ENCODE results near the gene DNAJC4. TPM values are rescaled to one million over a fixed set of nuclear protein-coding genes. Genes with fewer than 3 reads are reported as not detected.

DNAJC4 gene
- polyA plus RNA-seq, 3 donors, result 25.5 to 78.9 (median 32.5) TPM

- H3K27ac Mint-ChIP-seq, result peak overlapping the region in 4 of 7 donors; percentile 35 to 95 (median 57)
- H3K79me2 ChIP-seq (ENCODE audit: insufficient read depth, low read length), result peaks cover 25% of the 10 kb centered on the region
- H4K20me1 ChIP-seq (ENCODE audit: insufficient read depth, low read length), result no peaks in the 10 kb centered on the region
- H3K9ac ChIP-seq (ENCODE audit: insufficient read depth, low read length, poor library complexity, severe bottlenecking), result no peak overlapping the region
- peaks cover 48 to 68% of the 10 kb centered on the region in 2 donors for H3K4me1 ChIP-seq (ENCODE audit: control insufficient read depth in 1 of 2, insufficient read depth in 2 of 2, low read length in 2 of 2)
- no peaks in the 10 kb centered on the region for H3K36me3 ChIP-seq (replicated peaks in 1 of 2; ENCODE audit: control insufficient read depth in 1 of 2, insufficient read depth in 2 of 2, low read length in 2 of 2)
- H3K4me2 ChIP-seq (replicated peaks; ENCODE audit: extremely low read depth, low read length, poor library complexity, severe bottlenecking), result peak overlapping the region; percentile 98
- peak overlapping the region; percentile 87 to 92 for H3K4me3 Mint-ChIP-seq
- H3K27me3 Mint-ChIP-seq (ENCODE audit: low read depth in 3 of 3), result peaks cover 11 to 21% (median 17%) of the 10 kb centered on the region in 3 donors
- intact Hi-C loops (cut with micrococcal nuclease), result no loop called here
- WGBS (ENCODE audit: insufficient coverage), result 78% methylated on average over 4 of the region's 7 CpGs
- TF ChIP-seq CTCF (IDR thresholded peaks at IDR 0.05), result no peak
- no peak overlapping the region for H2AFZ ChIP-seq (ENCODE audit: insufficient read depth, low read depth, low read length, poor library complexity, severe bottlenecking)
- no peak for DNase-seq
- peak overlapping the region in 1 of 3 experiments; percentile 82 for H3K4me3 ChIP-seq (replicated peaks in 1 of 3; ENCODE audit: low read depth in 2 of 3, low read length in 3 of 3)
- no peak overlapping the region for H3K27ac ChIP-seq (ENCODE audit: low read depth in 1 of 2, low read length in 2 of 2)
- no peaks in the 10 kb centered on the region for H3K9me3 ChIP-seq (replicated peaks in 1 of 2; ENCODE audit: control insufficient read depth in 1 of 2, insufficient read depth in 1 of 2, low read length in 2 of 2)
- H3K27me3 ChIP-seq (ENCODE audit: control insufficient read depth in 2 of 2, insufficient read depth in 2 of 2, low read length in 2 of 2), result peaks cover 0 to 7% of the 10 kb centered on the region in 2 donors
- H3K4me1 Mint-ChIP-seq, result peaks cover 53% of the 10 kb centered on the region
- peaks cover 6 to 28% of the 10 kb centered on the region in 2 donors for H3K36me3 Mint-ChIP-seq
- peaks cover 0 to 8% (median 2%) of the 10 kb centered on the region in 7 donors for H3K9me3 Mint-ChIP-seq
Observed at GRCh38 chr11:64231546-64231945, 1.2 kb downstream of the DNAJC4 start.

GRCh38 chr11:64232182-64232966 is 2.0 kb downstream of the DNAJC4 start:
- H3K4me3 ChIP-seq (replicated peaks in 1 of 3; ENCODE audit: low read depth in 2 of 3, low read length in 3 of 3), result peak overlapping the region in 1 of 3 experiments; percentile 82
- Mint-ChIP-seq H3K4me1 (peaks cover 47% of the 10 kb centered on the region), H3K27me3 (ENCODE audit: low read depth in 3 of 3) (peaks cover 11 to 21% (median 17%) of the 10 kb centered on the region in 3 donors), H3K27ac (peak overlapping the region in 1 of 7 donors; percentile 64), H3K36me3 (peaks cover 11 to 32% of the 10 kb centered on the region in 2 donors), H3K4me3 (no peak overlapping the region), H3K9me3 (peaks cover 0 to 8% (median 2%) of the 10 kb centered on the region in 7 donors)
- no peak for DNase-seq
- no peak overlapping the region for H3K9ac ChIP-seq (ENCODE audit: insufficient read depth, low read length, poor library complexity, severe bottlenecking)
- no peak overlapping the region for H2AFZ ChIP-seq (ENCODE audit: insufficient read depth, low read depth, low read length, poor library complexity, severe bottlenecking)
- H4K20me1 ChIP-seq (ENCODE audit: insufficient read depth, low read length), result no peaks in the 10 kb centered on the region
- H3K9me3 ChIP-seq (replicated peaks in 1 of 2; ENCODE audit: control insufficient read depth in 1 of 2, insufficient read depth in 1 of 2, low read length in 2 of 2), result no peaks in the 10 kb centered on the region
- H3K27ac ChIP-seq (ENCODE audit: low read depth in 1 of 2, low read length in 2 of 2), result no peak overlapping the region
- H3K36me3 ChIP-seq (replicated peaks in 1 of 2; ENCODE audit: control insufficient read depth in 1 of 2, insufficient read depth in 2 of 2, low read length in 2 of 2), result no peaks in the 10 kb centered on the region
- peaks cover 41 to 62% of the 10 kb centered on the region in 2 donors for H3K4me1 ChIP-seq (ENCODE audit: control insufficient read depth in 1 of 2, insufficient read depth in 2 of 2, low read length in 2 of 2)
- no peak for TF ChIP-seq CTCF (IDR thresholded peaks at IDR 0.05)
- no peak overlapping the region for H3K4me2 ChIP-seq (replicated peaks; ENCODE audit: extremely low read depth, low read length, poor library complexity, severe bottlenecking)
- H3K27me3 ChIP-seq (ENCODE audit: control insufficient read depth in 2 of 2, insufficient read depth in 2 of 2, low read length in 2 of 2), result peaks cover 0 to 7% of the 10 kb centered on the region in 2 donors
- intact Hi-C loops (cut with micrococcal nuclease), result no loop called here
- peaks cover 17% of the 10 kb centered on the region for H3K79me2 ChIP-seq (ENCODE audit: insufficient read depth, low read length)
- WGBS (ENCODE audit: insufficient coverage), result 91% methylated on average over 15 of the region's 15 CpGs
